HG03432 (cell line): ENCODE measurements around the gene INCA1.
"Not testable (repeated sequence)": the region's sequence is repeated elsewhere in the genome, so short reads cannot be mapped to it uniquely, and the experiment has no call there.

ENCODE experiments used
- ATAC-seq: cut with Tn5 transposase; IDR thresholded peaks from one replicate; pipeline ENCODE4 v1.9.1; 2021; ENCODE audit warnings: mild to moderate bottlenecking, moderate library complexity; ENCODE audit not compliant: unreplicated experiment

INCA1 gene, protein sequence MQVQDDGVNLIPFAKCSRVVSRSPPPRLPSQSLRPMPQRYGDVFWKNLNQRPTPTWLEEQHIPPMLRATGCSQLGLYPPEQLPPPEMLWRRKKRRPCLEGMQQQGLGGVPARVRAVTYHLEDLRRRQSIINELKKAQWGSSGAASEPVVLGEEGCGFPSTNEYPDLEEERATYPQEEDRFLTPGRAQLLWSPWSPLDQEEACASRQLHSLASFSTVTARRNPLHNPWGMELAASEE

DNA sequence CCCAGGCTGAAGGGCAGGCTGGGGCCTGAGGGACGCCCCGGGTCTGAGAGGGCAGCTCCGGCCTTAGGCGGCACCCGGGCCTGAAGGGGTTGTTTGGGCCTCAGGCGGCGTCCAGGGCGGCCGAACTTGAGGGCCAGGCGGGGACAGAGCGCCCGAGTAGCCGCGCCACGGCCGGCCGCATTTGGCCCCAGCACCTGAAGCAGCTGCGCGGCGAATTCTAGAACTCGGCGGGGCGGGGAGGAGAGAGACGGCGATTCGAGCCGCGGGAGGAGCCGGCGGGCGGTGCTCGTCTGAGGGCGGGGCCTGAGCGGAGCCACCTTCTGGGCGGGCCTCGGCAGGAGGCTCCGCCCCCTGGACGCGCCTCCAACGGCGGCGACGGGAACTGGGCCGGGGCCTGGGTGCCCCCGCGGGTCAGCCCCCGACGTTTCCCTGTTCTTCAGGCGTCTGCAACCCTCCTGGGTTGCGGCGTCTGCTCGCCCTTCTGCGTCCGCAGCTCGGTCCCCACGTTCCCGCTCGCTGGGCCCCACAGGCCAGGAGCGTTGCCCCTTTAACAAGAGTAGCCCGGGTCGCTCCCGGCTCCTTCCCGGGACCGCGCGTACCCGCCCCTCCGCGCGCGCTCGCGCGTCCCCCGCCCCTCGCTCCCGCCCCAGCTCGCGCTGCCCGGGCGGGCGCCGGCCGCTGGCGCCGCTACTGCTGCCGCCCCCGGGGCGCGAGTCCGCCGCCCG, at the start of gene INCA1, which contains the start of gene KIF1C:
Gene INCA1 (minus strand): TSS at position 221 of the 725 bp plus-strand sequence. CDS start 3,085 bp downstream, outside the sequence.
Gene KIF1C (plus strand): TSS at position 649 of the 725 bp plus-strand sequence. CDS start 2,297 bp downstream, outside the sequence.
- ATAC-seq, result peak; percentile 87

DNA sequence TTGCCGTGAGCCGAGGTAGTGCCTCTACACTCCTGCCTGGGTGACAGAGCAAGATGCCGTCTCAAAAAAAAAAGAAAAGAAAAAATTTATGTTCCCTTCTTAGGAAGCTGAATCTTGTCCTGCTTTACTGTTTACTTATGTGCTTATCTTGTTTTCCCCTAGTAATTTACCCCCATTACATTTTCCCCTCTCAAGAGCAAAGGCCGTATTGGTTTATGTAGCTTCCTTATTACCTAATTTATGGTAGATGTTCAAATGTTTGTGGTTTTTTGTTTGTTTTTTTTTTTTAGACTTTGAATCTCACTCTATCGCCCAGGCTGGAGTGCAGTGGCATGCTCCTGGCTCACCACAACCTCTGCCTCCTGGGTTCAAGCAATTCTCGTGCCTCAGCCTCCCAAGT, 48.2 kb upstream of the INCA1 start:
- no peak for ATAC-seq

DNA sequence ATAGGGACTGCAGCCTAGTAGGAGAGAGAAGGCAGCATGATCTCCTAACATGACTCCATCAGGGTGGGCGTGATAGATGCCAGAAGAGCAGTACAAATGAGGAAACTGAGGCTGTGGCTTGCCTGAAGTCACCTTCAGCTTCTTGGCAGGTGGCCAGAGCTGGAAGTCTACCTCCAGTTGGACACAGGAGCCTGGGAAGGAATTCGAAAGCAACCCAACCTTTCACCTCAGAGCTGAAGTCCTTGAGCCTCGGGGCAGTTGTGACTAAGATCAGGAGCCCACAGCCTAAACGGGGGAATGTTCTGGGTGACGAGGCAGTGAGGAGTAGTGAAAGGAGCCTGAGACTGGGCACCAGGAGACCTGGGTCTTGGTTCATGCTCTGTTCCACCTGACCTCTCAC, 47.3 kb upstream of the INCA1 start:
- ATAC-seq, result no peak

DNA sequence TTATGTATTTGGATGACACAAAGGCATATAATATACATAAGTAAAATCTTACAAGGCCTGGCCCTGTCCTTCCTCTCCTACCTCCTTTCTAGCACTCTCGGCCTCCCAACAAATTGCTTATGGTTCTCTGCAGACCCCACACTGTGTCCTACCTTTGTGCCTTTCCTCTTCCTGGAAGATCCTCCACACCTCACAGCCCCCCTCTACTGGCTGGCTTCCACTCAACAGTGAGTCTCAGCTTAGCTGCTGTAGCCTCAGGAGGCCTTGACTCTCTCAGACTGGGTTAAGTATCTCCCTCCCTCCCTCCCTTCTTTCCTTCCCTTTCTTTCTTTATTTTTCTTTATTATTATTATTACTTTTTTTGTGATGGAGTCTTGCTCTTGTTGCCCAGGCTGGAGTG, 46.2 kb upstream of the INCA1 start:
- no peak for ATAC-seq

DNA sequence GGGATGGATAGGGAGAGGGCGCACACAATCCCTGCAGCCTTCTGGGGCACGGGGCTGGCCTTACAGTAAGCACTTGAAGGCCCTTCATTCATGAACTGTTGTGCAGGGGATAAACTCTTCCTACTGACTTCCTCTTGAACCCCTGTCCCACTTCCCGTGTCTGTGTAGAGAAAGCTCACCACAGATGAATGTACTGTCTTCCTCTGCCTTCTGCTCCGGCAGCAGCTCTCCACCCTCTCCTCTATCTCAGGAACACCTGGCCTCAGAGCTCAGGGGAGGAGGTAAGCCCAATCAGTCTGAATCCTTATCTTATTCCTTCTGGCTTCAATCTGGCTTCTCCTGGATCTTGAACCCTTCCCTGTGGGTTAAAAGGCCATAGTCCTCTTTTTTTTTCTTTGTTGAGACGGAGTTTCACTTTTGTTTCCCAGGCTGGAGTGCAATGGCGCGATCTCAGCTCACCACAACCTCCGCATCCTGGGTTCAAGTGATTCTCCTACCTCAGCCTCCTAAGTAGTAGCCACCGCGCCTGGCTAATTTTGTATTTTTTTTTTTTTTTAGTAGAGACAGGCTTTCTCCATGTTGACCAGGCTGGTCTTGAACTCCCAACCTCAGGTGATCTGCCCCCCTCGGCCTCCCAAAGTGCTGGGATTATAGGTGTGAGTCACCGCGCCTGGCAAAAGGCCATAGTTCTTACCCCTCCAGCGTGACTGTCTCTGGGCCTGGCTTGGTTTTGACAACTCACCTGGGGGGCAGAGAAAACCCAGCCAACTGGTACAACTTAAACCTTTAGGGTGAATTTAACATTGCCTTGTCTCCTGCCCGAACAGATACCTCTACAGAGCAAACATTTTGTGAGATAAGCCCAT, 45.1 kb upstream of the INCA1 start:
- ATAC-seq, result no peak

DNA sequence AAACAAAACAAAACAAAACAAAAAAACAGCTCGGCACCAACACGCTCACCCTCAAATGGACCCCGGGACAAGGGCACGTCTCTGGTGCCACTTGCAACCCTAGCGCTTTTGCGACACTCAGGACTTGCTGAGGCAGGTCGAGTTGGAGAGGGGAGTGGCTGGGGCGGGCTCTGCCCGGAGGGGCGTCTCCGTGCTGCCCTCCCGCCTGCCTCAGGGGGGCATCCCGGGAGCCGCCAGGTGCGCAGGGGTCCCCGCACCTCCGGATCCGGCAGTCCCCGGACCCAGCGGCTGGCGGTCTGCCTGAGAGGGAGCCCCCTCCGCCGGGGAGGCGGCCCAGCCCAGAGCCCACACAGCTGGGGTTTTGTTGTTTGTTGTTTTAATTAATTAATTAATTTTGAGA, 38.0 kb upstream of the INCA1 start, which contains the start of gene SLC52A1:
Gene SLC52A1 (minus strand): TSS at position 112 of the 400 bp plus-strand sequence. CDS start 820 bp downstream, outside the sequence.
- no peak for ATAC-seq

DNA sequence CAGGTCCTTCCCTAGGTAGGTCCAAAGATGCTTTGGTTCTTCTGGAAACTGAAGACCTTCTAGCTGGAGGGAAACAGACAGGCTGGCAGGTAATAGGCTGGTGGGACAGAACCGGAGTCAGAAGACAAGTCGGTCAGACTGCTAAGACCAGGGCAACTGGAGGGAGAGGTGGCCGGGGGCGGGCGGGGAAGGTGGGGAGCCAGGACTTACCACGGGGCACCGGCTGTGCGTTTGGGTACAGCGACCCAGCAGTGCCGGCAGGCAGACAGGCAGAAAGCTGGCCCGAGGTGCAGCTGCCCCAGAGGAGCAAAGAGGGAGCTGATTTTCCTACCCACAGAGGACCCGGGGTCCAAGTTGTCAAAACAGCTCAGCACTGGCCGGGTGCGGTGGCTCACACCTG, 37.3 kb upstream of the INCA1 start:
- no peak for ATAC-seq

DNA sequence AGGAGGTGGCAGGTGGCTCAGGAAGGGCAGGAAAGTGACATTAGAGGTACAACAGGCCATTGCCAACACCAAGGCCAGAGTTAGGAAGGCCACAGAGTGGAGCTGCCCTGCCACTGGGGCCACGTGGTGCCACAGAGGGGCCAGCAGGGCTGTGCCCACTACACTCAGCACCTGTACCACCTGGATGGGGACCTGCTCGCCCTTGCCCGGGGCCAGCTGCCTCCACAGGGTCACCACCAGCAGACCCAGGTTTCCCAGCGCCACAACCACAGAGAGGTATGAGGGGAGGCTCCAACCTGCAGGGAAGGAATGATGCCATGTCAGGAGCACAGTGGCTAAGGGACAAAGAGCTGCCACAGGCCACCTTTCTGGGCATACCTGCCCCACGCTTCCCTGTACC, 36.7 kb upstream of the INCA1 start:
- ATAC-seq, result no peak

DNA sequence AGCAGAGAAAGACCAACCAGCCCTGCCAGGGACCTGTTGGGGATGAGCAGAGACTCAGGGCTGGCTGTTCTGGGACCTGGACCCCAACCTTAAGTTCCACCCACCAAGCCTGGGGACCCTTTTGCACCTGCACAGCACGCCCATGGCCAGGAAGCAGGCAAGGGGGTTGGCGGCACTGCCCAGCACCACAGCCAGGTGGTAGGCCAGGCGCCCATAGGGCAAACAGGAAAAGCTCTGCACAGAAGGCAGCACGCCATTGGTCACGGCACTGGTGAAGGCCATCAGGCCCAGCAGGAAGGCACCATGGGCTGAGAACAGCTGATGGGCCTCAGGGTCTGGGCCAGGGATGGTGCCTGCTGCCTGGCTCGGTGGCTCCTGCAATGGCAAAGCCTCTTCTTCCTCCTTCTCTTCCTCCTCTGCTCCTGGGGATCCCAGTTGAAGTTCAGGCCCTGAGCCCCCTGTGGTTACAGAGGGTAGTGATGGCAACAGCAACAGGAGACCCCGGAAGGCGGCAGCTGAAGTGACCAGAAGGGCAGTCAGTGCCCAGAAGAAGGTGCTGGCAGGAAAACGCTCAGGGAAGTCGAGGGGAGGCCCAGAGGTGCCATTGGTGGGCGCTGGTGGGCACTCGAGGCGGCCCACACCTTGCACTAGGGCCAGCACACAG, 36.2 kb upstream of the INCA1 start:
- no peak for ATAC-seq

DNA sequence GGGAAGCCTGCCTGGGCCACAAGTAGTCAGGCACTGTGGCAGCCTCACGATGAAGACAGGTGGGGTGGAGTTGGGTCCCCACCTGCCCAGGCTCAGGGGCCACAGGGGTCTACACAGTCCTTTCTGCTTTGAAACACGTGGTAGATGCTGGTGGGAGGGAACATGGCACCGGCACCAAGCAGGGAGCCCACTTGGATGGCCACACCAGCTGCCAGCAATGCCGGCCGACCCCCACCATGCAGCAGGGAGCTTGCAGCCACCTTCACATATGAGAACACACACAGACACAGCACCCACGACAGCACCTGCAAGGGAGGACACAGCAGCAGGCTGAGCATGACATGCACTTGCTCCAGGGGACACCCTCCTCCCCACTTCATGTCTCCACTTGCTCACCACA, 35.5 kb upstream of the INCA1 start:
- no peak for ATAC-seq

DNA sequence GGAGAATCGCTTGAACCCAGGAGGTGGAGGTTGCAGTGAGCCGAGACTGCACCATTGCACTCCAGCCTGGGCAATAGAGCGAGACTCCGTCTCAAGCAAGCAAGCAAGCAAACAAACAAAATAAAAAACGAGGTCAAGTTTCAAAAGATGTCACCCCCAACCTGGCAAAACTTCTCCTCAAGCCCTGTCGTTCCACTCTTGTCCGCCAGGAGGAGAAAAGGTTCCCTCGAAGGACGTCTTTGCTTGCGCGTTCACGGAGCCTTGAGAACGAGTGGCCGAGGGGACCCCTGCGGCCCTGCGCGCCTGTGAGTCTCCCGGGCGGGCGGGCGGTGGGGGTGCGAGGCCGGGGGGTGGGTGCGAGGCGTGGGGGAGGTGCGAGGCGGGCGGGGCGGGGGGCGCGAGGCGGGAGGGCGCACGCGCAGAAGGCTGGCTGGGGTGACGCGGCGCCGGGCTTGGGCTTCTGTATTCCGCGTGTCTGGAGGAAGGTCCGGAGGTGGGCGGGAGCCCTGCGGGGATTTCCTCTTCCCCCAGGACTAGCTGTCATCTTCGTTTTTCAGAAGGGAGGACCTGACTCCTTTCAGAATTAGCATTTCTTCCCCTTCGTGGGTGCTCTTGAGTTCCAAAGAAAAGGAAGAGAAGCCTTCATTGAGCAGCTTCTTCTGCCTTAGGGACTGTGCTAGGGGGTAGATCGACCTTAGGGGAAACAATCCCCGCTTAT, 34.2 kb upstream of the INCA1 start:
- peak; percentile 70 for ATAC-seq

DNA sequence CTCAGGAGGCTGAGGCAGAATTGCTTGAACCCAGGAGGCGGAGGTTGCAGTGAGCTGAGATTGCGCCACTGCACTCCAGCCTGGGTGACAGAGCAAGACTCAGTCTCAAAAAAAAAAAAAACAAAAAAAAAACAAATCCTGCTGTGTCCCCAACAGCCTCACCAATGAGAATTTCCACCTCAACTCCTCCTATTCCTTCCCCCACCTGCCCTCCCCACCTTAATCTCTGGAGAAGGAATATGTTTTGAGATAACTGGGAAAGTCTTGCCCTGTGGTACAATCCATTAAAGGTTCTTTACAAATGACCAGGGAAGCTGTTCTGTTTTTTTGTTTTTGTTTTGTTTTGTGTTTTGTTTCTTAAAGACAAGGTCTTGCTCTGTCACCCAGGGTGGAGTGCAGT, 32.8 kb upstream of the INCA1 start:
- ATAC-seq, result not testable (repeated sequence)

DNA sequence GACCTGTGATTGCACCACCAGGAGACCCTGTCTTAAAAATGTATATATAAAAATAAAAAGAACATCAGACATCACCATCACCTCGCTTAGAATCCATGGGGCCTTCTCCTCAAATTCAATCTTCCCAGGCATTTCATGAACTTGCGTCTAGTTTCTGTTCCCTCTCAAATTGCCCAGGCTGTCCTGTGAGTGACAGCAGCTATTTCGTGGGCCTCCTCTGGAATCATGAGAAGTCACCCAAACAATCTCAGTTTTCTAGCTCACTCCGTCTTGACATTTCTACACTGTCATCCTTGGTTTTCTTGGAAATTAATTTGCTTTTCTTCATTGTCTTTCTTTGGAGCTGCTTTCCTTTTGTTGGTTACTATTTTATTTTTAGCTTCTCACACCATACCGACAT, 30.6 kb upstream of the INCA1 start:
- ATAC-seq, result no peak

DNA sequence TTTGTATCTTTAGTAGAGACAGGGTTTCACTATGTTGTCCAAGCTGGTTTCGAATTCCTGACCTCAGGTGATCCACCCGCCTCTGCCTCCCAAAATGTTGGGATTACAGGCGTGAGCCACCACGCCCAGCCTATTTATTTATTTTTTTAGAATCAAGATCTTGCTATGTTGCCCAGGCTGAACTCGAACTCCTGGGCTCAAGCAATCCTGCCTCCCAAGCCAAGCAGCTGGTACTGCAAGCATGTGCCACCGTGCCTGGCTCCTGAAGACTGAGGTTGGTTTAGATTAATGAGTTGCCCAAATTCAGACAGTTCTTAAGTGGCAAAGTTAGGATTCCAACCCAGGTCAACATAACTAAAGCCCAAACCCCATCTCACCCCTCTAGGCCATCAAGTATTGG, 30.0 kb upstream of the INCA1 start:
- ATAC-seq, result no peak

DNA sequence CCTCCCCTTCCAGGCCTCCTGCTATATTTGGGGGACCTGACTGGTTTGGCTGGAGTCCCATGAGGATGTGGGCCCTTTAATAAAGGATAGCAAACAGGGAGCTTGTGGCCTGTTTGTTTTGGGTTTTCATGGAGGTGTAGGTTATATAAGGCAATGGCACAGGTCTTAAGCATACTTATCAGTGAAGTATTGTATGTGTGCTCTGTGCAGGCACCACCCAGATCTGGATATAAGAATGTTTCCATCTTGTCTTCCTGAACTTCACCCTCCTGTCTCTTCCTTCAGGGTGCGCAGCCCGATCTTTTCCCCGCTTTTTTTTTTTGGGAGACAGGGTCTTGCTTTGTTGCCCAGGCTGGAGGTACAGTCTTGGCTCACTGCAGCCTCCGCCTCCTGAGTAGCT, 27.3 kb upstream of the INCA1 start:
- no peak for ATAC-seq

DNA sequence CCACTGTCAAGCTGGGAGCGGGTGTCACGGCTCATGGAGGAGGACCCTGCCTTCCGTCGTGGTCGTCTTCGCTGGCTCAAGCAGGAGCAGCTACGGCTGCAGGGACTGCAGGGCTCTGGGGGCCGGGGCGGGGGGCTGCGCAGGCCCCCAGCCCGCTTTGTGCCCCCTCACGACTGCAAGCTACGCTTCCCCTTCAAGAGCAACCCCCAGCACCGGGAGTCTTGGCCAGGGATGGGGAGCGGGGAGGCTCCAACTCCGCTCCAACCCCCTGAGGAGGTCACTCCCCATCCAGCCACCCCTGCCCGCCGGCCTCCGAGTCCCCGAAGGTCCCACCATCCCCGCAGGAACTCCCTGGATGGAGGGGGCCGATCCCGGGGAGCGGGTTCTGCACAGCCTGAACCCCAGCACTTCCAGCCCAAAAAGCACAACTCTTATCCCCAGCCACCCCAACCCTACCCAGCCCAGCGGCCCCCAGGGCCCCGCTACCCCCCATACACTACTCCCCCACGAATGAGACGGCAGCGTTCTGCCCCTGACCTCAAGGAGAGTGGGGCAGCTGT, 26.3 kb upstream of the INCA1 start:
- ATAC-seq, result no peak

DNA sequence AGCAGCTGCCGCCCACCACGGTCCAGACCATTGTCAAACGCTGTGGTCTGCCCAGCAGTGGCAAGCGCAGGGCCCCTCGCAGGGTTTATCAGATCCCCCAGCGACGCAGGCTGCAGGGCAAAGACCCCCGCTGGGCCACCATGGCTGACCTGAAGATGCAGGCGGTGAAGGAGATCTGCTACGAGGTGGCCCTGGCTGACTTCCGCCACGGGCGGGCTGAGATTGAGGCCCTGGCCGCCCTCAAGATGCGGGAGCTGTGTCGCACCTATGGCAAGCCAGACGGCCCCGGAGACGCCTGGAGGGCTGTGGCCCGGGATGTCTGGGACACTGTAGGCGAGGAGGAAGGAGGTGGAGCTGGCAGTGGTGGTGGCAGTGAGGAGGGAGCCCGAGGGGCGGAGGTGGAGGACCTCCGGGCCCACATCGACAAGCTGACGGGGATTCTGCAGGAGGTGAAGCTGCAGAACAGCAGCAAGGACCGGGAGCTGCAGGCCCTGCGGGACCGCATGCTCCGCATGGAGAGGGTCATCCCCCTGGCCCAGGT, 24.9 kb upstream of the INCA1 start:
- no peak for ATAC-seq

DNA sequence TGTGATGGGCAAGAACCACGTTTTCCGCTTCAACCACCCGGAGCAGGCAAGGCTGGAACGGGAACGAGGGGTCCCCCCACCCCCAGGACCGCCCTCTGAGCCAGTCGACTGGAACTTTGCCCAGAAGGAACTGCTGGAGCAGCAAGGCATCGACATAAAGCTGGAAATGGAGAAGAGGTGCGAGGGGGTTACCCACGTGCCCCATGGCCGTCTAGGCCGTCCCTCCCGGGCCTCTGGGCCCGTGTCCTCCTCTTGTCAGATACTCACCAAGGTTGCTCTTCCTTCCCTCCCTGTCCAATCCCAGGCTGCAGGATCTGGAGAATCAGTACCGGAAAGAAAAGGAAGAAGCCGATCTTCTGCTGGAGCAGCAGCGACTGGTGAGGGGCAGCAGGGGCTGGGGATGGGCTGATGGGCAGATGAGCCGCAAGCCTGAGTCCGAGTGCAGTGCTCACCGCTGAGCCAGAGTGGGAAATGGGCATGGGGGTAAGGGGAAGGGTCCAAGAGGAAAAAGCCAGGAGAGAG, 23.2 kb upstream of the INCA1 start:
- no peak for ATAC-seq

DNA sequence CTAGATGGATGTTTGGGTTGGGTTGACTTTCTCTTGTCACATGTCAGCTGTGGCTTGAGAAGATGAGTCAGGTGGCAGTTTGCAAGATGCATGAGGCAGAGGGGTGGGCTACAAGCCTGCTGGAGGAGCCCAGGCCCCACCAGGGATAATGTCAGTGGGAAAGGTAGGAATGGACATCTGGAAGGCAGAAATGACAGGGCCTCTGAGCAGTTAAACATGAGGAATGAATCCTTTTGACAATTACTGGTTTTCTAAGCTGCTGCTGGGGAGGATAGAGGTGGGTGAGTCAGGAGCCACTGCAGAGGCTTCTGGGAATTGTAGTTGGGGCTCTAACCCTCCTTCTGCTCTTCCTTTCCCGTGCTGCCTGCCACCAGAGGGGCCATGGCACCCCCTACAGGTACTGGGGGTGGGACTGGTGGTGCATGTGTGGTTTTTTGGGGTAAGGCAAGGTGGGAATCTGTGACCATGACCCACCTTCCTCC, 22.2 kb upstream of the INCA1 start:
- no peak for ATAC-seq
